A673 (cell line): ENCODE results near the gene COL4A6. TPM values are rescaled to one million over a fixed set of nuclear protein-coding genes. Genes with fewer than 3 reads are reported as not detected.

Experiments used
- BruUV-seq: library from RNA; stranded (reverse); fragments of 400-500 nt; replicated peaks from 2 replicates; lab custom pipeline; 2021; lab: Mats Ljungman, UMichigan
- CTCF ChIA-PET: fragments of 300-600 bp; sonication (Branson Sonifier 250); formaldehyde crosslinking; loops from one replicate; lab custom pipeline; 2022; ENCODE audit warnings: antibody characterized with exemption; lab: Charles Lee
- POLR2A ChIA-PET: fragments of 300-600 bp; sonication (Branson Sonifier 250); formaldehyde crosslinking; loops from one replicate; lab custom pipeline; 2022; ENCODE audit warnings: antibody characterized with exemption; ENCODE audit not compliant: low non-redundant PET; lab: Charles Lee
- DNase-seq: peaks from one replicate; pipeline ENCODE4 v3.0.0-alpha.2; 2015; ENCODE audit warnings: low spot score
- H3K27ac ChIP-seq: fragments of 200-600 bp; sonication (generic); 2 replicates; pipeline ENCODE4 v1.5.1; 2016; ENCODE audit warnings: mixed run types, low read depth, mild to moderate bottlenecking, mixed read lengths, antibody characterized with exemption, low read length; ENCODE audit not compliant: poor library complexity, severe bottlenecking
- H3K27me3 ChIP-seq: fragments of 200-600 bp; sonication (generic); replicated peaks from 2 replicates; pipeline ENCODE4 v1.6.1; 2017; ENCODE audit warnings: mixed run types, low read depth, mild to moderate bottlenecking, mixed read lengths, antibody characterized with exemption, low read length; ENCODE audit not compliant: insufficient read depth, poor library complexity
- H3K36me3 ChIP-seq: fragments of 200-600 bp; sonication (generic); 2 replicates; pipeline ENCODE4 v1.6.1; 2016; ENCODE audit warnings: mixed run types, mild to moderate bottlenecking, mixed read lengths, antibody characterized with exemption, low read length; ENCODE audit not compliant: insufficient read depth, poor library complexity, severe bottlenecking
- H3K4me1 ChIP-seq: fragments of 200-600 bp; sonication (generic); 2 replicates; pipeline ENCODE4 v1.6.1; 2017; ENCODE audit warnings: mixed run types, mild to moderate bottlenecking, mixed read lengths, antibody characterized with exemption, low read length; ENCODE audit not compliant: insufficient read depth, poor library complexity, severe bottlenecking
- H3K4me3 ChIP-seq: fragments of 200-600 bp; sonication (generic); 2 replicates; pipeline ENCODE4 v1.5.1; 2016; ENCODE audit warnings: low read depth, mixed run types, mild to moderate bottlenecking, mixed read lengths, low read length; ENCODE audit not compliant: poor library complexity, severe bottlenecking
- H3K9me3 ChIP-seq: fragments of 200-600 bp; sonication (generic); 2 replicates; pipeline ENCODE4 v1.6.1; 2016; ENCODE audit warnings: mixed run types, low read depth, mild to moderate bottlenecking, mixed read lengths, antibody characterized with exemption, low read length; ENCODE audit not compliant: poor library complexity, severe bottlenecking
- EZH2 ChIP-seq: fragments of 200-600 bp; sonication (generic); IDR thresholded peaks from 2 replicates; pipeline ENCODE4 v1.6.1; 2017; ENCODE audit warnings: borderline replicate concordance, low read depth, mild to moderate bottlenecking, mixed read lengths, antibody characterized with exemption, low read length; ENCODE audit not compliant: poor library complexity, severe bottlenecking
- intact Hi-C: fragments of 100-400 bp; cut with micrococcal nuclease; formaldehyde crosslinking; loops from one replicate; pipeline ENCODE4 v1.10.0; 2022; ENCODE audit not compliant: unreplicated experiment
- total RNA-seq: library from RNA; stranded (reverse); gene quantifications from 2 replicates; pipeline ENCODE4 v1.2.3, GENCODE V29; 2021
- TF ChIP-seq, protein P1 (sequence below): fragments of 300-800, 200-600 bp; sonication (generic); conservative IDR thresholded peaks from 2 replicates; pipeline ENCODE4 v1.5.1; 2017; ENCODE audit warnings: low read depth, mild to moderate bottlenecking, antibody characterized with exemption, low read length, moderate library complexity, mixed read lengths

Gene COL4A6
- total RNA-seq, 1 experiment from 2014 or later = not detected

GRCh38 chrX:108304757-108305156 is 133.5 kb downstream of the COL4A6 start:
- no peaks in the 10 kb centered on the region for H3K4me1 ChIP-seq
- H3K9me3 ChIP-seq = no peaks in the 10 kb centered on the region
- no TSS peak for BruUV-seq
- TF ChIP-seq EZH2 = no peak
- TF ChIP-seq, protein P1, sequence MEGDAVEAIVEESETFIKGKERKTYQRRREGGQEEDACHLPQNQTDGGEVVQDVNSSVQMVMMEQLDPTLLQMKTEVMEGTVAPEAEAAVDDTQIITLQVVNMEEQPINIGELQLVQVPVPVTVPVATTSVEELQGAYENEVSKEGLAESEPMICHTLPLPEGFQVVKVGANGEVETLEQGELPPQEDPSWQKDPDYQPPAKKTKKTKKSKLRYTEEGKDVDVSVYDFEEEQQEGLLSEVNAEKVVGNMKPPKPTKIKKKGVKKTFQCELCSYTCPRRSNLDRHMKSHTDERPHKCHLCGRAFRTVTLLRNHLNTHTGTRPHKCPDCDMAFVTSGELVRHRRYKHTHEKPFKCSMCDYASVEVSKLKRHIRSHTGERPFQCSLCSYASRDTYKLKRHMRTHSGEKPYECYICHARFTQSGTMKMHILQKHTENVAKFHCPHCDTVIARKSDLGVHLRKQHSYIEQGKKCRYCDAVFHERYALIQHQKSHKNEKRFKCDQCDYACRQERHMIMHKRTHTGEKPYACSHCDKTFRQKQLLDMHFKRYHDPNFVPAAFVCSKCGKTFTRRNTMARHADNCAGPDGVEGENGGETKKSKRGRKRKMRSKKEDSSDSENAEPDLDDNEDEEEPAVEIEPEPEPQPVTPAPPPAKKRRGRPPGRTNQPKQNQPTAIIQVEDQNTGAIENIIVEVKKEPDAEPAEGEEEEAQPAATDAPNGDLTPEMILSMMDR = no peak
- CTCF ChIA-PET = no interaction called here
- POLR2A ChIA-PET = no interaction called here
- DNase-seq = no peak
- no peak overlapping the region for H3K4me3 ChIP-seq
- H3K36me3 ChIP-seq = no peaks in the 10 kb centered on the region
- peaks cover 16% of the 10 kb centered on the region for H3K27me3 ChIP-seq
- H3K27ac ChIP-seq = no peak overlapping the region
- intact Hi-C loops = loop anchor here (2.0 kb wide), 1 partner anchor 80 kb away; no protein-coding TSS in a partner anchor

- intact Hi-C loops = loop anchor here (2.0 kb wide), 1 partner anchor 79 kb away; no protein-coding TSS in a partner anchor
- no peak for TF ChIP-seq EZH2
- TF ChIP-seq, protein P1 = peak; percentile 61
- Histone ChIP-seq H3K27me3 (peaks cover 16% of the 10 kb centered on the region), H3K9me3 (no peaks in the 10 kb centered on the region), H3K4me3 (no peak overlapping the region), H3K27ac (no peak overlapping the region), H3K36me3 (no peaks in the 10 kb centered on the region), H3K4me1 (no peaks in the 10 kb centered on the region)
- POLR2A ChIA-PET = no interaction called here
- DNase-seq = peak; percentile 24
- CTCF ChIA-PET = interaction anchor here (0.9 to 1.0 kb wide), 2 partner anchors 80 to 104 kb away, joined by 3 to 4 read pairs; no protein-coding TSS in a partner anchor
- no TSS peak for BruUV-seq
These were observed 134.0 kb downstream of the COL4A6 start for GRCh38 chrX:108304210-108304609.

GRCh38 chrX:108303682-108304081 is 134.5 kb downstream of the COL4A6 start:
- Histone ChIP-seq H3K27ac (no peak overlapping the region), H3K27me3 (peaks cover 16% of the 10 kb centered on the region), H3K4me3 (no peak overlapping the region), H3K9me3 (no peaks in the 10 kb centered on the region), H3K36me3 (no peaks in the 10 kb centered on the region), H3K4me1 (no peaks in the 10 kb centered on the region)
- ChIA-PET CTCF (interaction anchor here (0.9 to 1.0 kb wide), 2 partner anchors 79 to 104 kb away, joined by 3 to 4 read pairs; no protein-coding TSS in a partner anchor), POLR2A (no interaction called here)
- no TSS peak for BruUV-seq
- TF ChIP-seq, protein P1 = no peak
- no peak for TF ChIP-seq EZH2
- intact Hi-C loops = loop anchor here (2.0 kb wide), 1 partner anchor 79 kb away; no protein-coding TSS in a partner anchor
- DNase-seq = no peak
